K562 (cell line): Measurements from ENCODE around the gene SKA3. TPM values are rescaled to one million over a fixed set of nuclear protein-coding genes. Genes with fewer than 3 reads are reported as not detected.
"Not testable (repeated sequence)": the region's sequence is repeated elsewhere in the genome, so short reads cannot be mapped to it uniquely, and the experiment has no call there.

Experiments used
- ATAC-seq: fragments of 200-7000 bp; cut with Tn5 transposase; 3 replicates; pipeline ENCODE4 v1.9.1; 2020; ENCODE audit warnings: moderate library complexity
- BruUV-seq: library from RNA; stranded (reverse); fragments of 400-500 nt; replicated peaks from 2 replicates; lab custom pipeline; 2021; lab: Mats Ljungman, UMichigan
- CTCF ChIA-PET: fragments of 300-600 bp; formaldehyde crosslinking; extraction: SDS; loops from one replicate; lab custom pipeline; 2021; ENCODE audit warnings: low intra/inter-chr PET ratio; lab: Yijun Ruan, JAX
- POLR2A ChIA-PET: fragments of 300-600, 350-650 bp; sonication (Branson Sonifier 250); formaldehyde crosslinking; extraction: SDS; loops from one replicate; lab custom pipeline; 2021; ENCODE audit warnings: antibody characterized with exemption, inconsistent platforms; lab: Yijun Ruan, JAX
- DNase-seq, 4 experiments: peaks; one replicate each; pipeline versions ENCODE4 v3.0.0 to v3.0.0-alpha.2; 2011 to 2018; ENCODE audit warnings: low spot score in 3 of 4, mixed read lengths in 3 of 4; ENCODE audit errors: extremely low read depth in 1 of 4
- FAIRE-seq: peaks from 2 replicates; lab custom pipeline; 2011; peaks lifted over from hg19 to GRCh38; lab: Jason Lieb, UNC
- H2AFZ ChIP-seq: 2 replicates; pipeline ENCODE4 v1.6.0; 2011; ENCODE audit warnings: low read depth, low read length, control low read depth, inconsistent platforms
- H3K27ac ChIP-seq: fragments of 200-600 bp; 3 replicates; pipeline ENCODE4 v1.8.0; 2011; ENCODE audit warnings: low read depth, mild to moderate bottlenecking, control low read depth, inconsistent platforms, low read length, moderate library complexity, mixed read lengths; ENCODE audit errors: extremely low read depth
- H3K27me3 ChIP-seq, 2 experiments: fragments of 300-600 bp in 1 of 2; 2 replicates in 1 of 2; 3 replicates in 1 of 2; pipeline versions ENCODE4 v1.6.0 to v1.8.0; 2011; ENCODE audit warnings: inconsistent platforms in 2 of 2, low read length in 2 of 2, mild to moderate bottlenecking in 1 of 2, mixed read lengths in 1 of 2, moderate library complexity in 1 of 2; ENCODE audit not compliant: control insufficient read depth in 2 of 2, insufficient read depth in 2 of 2
- H3K36me3 ChIP-seq: fragments of 300-600 bp; 3 replicates; pipeline ENCODE4 v1.8.0; 2011; ENCODE audit warnings: mild to moderate bottlenecking, low read length, inconsistent platforms; ENCODE audit not compliant: control insufficient read depth, insufficient read depth
- H3K4me1 ChIP-seq, 2 experiments: fragments of 200-600 bp in 1 of 2; replicated peaks in 1 of 2; 2 replicates in 1 of 2; 3 replicates in 1 of 2; pipeline versions ENCODE4 v1.5.1 to v1.8.0; 2011; ENCODE audit warnings: inconsistent platforms in 2 of 2, low read length in 2 of 2, mild to moderate bottlenecking in 1 of 2, mixed read lengths in 1 of 2, moderate library complexity in 1 of 2; ENCODE audit not compliant: control insufficient read depth in 2 of 2, insufficient read depth in 2 of 2
- H3K4me2 ChIP-seq: 2 replicates; pipeline ENCODE4 v1.6.1; 2011; ENCODE audit warnings: low read length, control low read depth, inconsistent platforms, mixed read lengths; ENCODE audit not compliant: insufficient read depth
- H3K4me3 ChIP-seq: fragments of 200-600 bp; sonication (generic), shearing (Covaris generic); 2 replicates; pipeline ENCODE4 v1.5.1; 2016; ENCODE audit warnings: control low read depth, inconsistent platforms
- H3K79me2 ChIP-seq: fragments of 200-600 bp; 3 replicates; pipeline ENCODE4 v1.8.0; 2011; ENCODE audit warnings: low read length, inconsistent platforms; ENCODE audit not compliant: control insufficient read depth, insufficient read depth
- H3K9ac ChIP-seq, 2 experiments: 2 replicates each; pipeline versions ENCODE4 v1.6.0 to v1.6.1; 2011; ENCODE audit warnings: low read depth in 2 of 2, low read length in 2 of 2, control low read depth in 1 of 2, inconsistent platforms in 1 of 2, mild to moderate bottlenecking in 1 of 2, mixed read lengths in 1 of 2; ENCODE audit not compliant: insufficient read depth in 1 of 2
- H3K9me1 ChIP-seq: one replicate; pipeline ENCODE4 v1.6.0; 2011; ENCODE audit warnings: inconsistent platforms, mild to moderate bottlenecking, low read length, moderate library complexity; ENCODE audit not compliant: control insufficient read depth, insufficient read depth
- H3K9me3 ChIP-seq: replicated peaks from 2 replicates; pipeline ENCODE4 v1.5.1; 2011; ENCODE audit warnings: low read depth, low read length, inconsistent platforms; ENCODE audit not compliant: control insufficient read depth, insufficient read depth
- H4K20me1 ChIP-seq: replicated peaks from 2 replicates; pipeline ENCODE4 v1.6.1; 2011; ENCODE audit warnings: low read length, inconsistent platforms, mixed read lengths; ENCODE audit not compliant: control insufficient read depth, insufficient read depth
- ASH1L ChIP-seq: fragments of 450-650 bp; IDR thresholded peaks from 2 replicates; pipeline ENCODE4 v1.6.1; 2018; ENCODE audit warnings: borderline replicate concordance, mild to moderate bottlenecking, low read depth; ENCODE audit not compliant: partially characterized antibody
- GTF2F1 ChIP-seq: IDR thresholded peaks from 2 replicates; pipeline ENCODE4 v1.6.1; 2011; ENCODE audit warnings: low read depth, low read length, improper control_type of control experiment
- NCOA1 ChIP-seq: fragments of 450-650 bp; IDR thresholded peaks from 2 replicates; pipeline ENCODE4 v1.6.1; 2016; ENCODE audit warnings: low read depth
- YBX1 ChIP-seq: fragments of 450-650 bp; IDR thresholded peaks from 2 replicates; pipeline ENCODE4 v1.7.1; 2016; ENCODE audit warnings: mild to moderate bottlenecking
- WGBS: fragments of 100-300 bp; shearing (Covaris generic); methylation state at CpG from one replicate; pipeline ENCODE4 v1.1.6; 2016; ENCODE audit warnings: low coverage, mixed read lengths; ENCODE audit not compliant: insufficient coverage; ENCODE audit errors: missing lambda C conversion rate; 5-methylcytosine and 5-hydroxymethylcytosine counted together
- in situ Hi-C: fragments of 300-500 bp; cut with MboI; formaldehyde crosslinking; loops from 4 replicates; pipeline ENCODE4 v1.15.0; 2018; ENCODE audit warnings: inconsistent platforms, mixed read lengths
- intact Hi-C: fragments of 100-400 bp; cut with micrococcal nuclease; formaldehyde crosslinking; loops from 2 replicates; pipeline ENCODE4 v1.14.2; 2022
- polyA plus RNA-seq, 8 experiments: library from polyadenylated mRNA; depleted of rRNA in 4 of 8; stranded (reverse) in 5 of 8; unstranded in 3 of 8; fragments of >200 nt; fragmentation: Nextera tagmentation in 2 of 8; fragmentation: Illumina TruSeq in 1 of 8; extraction: Ambion mirVana in 2 of 8; extraction: Trizol in 1 of 8; gene quantifications; 2 replicates each; pipeline versions ENCODE4 v1.2.1 to v1.2.3, GENCODE V29; 2011 to 2014; ENCODE audit warnings: inconsistent platforms in 1 of 8, missing spikeins in 1 of 8
- total RNA-seq, 7 experiments: library from RNA; depleted of rRNA in 6 of 7; stranded (reverse); fragments of >200 nt in 6 of 7; fragmentation: Illumina TruSeq in 2 of 7; extraction: Trizol in 2 of 7; gene quantifications; 2 replicates each; pipeline versions ENCODE4 v1.2.1 to v1.2.3, GENCODE V29; 2011 to 2021; ENCODE audit warnings: low replicate concordance in 1 of 7
- TF ChIP-seq, protein P1 (sequence below): sonication (generic); formaldehyde crosslinking; IDR thresholded peaks from 2 replicates; pipeline ENCODE4 v1.8.0; 2022; ENCODE audit warnings: mild to moderate bottlenecking, missing genetic modification reagents
- TF ChIP-seq, protein P2 (sequence below): fragments of 250-450 bp; sonication (Bioruptor Pico); IDR thresholded peaks from 2 replicates; pipeline ENCODE4 v1.5.1; 2021; ENCODE audit warnings: mild to moderate bottlenecking
- TF ChIP-seq, protein P3 (sequence below), 2 experiments: fragments of 450-650 bp; IDR thresholded peaks; 2 replicates each; pipeline ENCODE4 v1.6.1; 2016

The SKA3 gene
- total and polyA plus RNA-seq, 9 of the 15 experiments (the other 6 are each of a cell fraction or from before 2014, with no cell fraction given), result 17.0 to 53.3 (median 29.9) TPM

DNA sequence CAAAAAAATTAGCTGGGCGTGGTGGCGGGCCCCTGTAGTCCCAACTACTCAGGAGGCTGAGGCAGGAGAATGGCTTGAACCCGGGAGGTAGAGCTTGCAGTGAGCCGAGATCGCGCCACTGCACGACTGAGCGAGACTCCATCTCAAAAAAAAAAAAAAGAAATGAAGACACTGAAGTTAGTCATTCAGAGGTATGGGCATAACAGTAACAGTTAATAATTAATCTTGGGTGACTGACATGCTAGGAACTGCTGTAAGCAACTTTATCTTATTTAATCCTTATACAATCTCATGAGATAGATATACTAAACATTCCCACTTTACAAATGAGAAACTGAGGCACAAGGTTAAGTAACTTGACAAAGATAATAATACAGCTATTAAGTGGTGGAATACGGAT, 4.9 kb downstream of the SKA3 start:
- Histone ChIP-seq H3K4me1 (peaks cover 0 to 2% of the 10 kb centered on the region in 2 experiments; a peak in 1 of 5 replicates), H4K20me1 (no peaks in the 10 kb centered on the region), H3K4me3 (no peak overlapping the region), H3K79me2 (peaks cover 45% of the 10 kb centered on the region), H3K9me1 (no peaks in the 10 kb centered on the region), H3K27me3 (no peaks in the 10 kb centered on the region), H3K27ac (no peak overlapping the region), H2AFZ (no peak overlapping the region), H3K9me3 (no peaks in the 10 kb centered on the region), H3K9ac (no peak overlapping the region), H3K36me3 (peaks cover 50% of the 10 kb centered on the region), H3K4me2 (no peak overlapping the region)
- TF ChIP-seq NCOA1 (no peak), ASH1L (no peak), YBX1 (no peak), GTF2F1 (no peak)
- TF ChIP-seq, protein P1, sequence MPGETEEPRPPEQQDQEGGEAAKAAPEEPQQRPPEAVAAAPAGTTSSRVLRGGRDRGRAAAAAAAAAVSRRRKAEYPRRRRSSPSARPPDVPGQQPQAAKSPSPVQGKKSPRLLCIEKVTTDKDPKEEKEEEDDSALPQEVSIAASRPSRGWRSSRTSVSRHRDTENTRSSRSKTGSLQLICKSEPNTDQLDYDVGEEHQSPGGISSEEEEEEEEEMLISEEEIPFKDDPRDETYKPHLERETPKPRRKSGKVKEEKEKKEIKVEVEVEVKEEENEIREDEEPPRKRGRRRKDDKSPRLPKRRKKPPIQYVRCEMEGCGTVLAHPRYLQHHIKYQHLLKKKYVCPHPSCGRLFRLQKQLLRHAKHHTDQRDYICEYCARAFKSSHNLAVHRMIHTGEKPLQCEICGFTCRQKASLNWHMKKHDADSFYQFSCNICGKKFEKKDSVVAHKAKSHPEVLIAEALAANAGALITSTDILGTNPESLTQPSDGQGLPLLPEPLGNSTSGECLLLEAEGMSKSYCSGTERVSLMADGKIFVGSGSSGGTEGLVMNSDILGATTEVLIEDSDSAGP (CRISPR knock-in tag), result no peak
- TF ChIP-seq, protein P2, sequence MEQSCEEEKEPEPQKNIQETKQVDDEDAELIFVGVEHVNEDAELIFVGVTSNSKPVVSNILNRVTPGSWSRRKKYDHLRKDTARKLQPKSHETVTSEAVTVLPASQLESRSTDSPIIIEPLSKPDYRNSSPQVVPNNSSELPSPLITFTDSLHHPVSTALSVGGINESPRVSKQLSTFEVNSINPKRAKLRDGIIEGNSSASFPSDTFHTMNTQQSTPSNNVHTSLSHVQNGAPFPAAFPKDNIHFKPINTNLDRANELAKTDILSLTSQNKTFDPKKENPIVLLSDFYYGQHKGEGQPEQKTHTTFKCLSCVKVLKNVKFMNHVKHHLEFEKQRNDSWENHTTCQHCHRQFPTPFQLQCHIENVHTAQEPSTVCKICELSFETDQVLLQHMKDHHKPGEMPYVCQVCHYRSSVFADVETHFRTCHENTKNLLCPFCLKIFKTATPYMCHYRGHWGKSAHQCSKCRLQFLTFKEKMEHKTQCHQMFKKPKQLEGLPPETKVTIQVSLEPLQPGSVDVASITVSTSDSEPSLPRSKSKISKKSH, result no peak
- TF ChIP-seq, protein P3, sequence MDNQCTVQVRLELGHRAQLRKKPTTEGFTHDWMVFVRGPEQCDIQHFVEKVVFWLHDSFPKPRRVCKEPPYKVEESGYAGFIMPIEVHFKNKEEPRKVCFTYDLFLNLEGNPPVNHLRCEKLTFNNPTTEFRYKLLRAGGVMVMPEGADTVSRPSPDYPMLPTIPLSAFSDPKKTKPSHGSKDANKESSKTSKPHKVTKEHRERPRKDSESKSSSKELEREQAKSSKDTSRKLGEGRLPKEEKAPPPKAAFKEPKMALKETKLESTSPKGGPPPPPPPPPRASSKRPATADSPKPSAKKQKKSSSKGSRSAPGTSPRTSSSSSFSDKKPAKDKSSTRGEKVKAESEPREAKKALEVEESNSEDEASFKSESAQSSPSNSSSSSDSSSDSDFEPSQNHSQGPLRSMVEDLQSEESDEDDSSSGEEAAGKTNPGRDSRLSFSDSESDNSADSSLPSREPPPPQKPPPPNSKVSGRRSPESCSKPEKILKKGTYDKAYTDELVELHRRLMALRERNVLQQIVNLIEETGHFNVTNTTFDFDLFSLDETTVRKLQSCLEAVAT (IDR thresholded peaks at IDR 0.05), result no peak
- 98% methylated on average over 4 of the region's 9 CpGs for WGBS
- CTCF ChIA-PET, result no interaction called here
- ATAC-seq (no peak), DNase-seq (no peak), FAIRE-seq (no peak)
- POLR2A ChIA-PET, result interaction anchor here (1.1 kb wide), 1 partner anchor 28 kb away, joined by 3 read pairs; no protein-coding TSS in a partner anchor
- intact Hi-C loops (no loop called here), in situ Hi-C loops (no loop called here)
- no TSS peak for BruUV-seq

DNA sequence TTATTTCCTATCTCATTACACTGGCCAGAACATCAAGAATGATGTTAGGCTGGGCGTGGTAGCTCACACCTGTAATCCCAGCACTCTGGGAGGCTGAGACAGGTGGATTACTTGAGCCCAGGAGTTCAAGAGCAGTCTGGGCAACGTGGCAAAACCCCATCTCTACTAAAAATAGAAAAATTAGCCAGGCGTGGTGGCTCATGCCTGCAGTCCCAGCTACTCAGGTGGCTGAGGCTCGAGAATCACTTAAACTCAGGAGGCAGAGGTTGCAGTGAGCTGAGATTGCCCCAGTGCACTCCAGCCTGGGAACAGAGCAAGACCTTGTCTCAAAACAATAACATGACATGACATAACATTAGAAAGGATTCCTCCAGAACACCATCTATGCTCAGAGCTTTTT, 10.7 kb downstream of the SKA3 start:
- H3K27ac ChIP-seq, DNase-seq, H3K4me1 ChIP-seq, H3K4me2 ChIP-seq, H2AFZ ChIP-seq, intact Hi-C loops, H3K9me1 ChIP-seq, H4K20me1 ChIP-seq, H3K9ac ChIP-seq, H3K4me3 ChIP-seq, H3K27me3 ChIP-seq, in situ Hi-C loops, FAIRE-seq, ATAC-seq, H3K9me3 ChIP-seq, CTCF ChIA-PET, BruUV-seq, H3K79me2 ChIP-seq: not testable (repeated sequence)
- 88% methylated on average over 4 of the region's 4 CpGs for WGBS
- POLR2A ChIA-PET, result interaction anchor here (0.7 to 2.4 kb wide), 2 partner anchors 11 to 81 kb away, joined by 3 to 20 read pairs; partner anchors contain the start of genes MRPL57 and SKA3
- H3K36me3 ChIP-seq, result peaks cover 56% of the 10 kb centered on the region
